Ovary (tissue), 3 donors: ENCODE measurements around the gene NAP1L1.

Experiments
- CTCF ChIP-seq, 3 donors: fragments of 450-650 bp in 2 of 3; fragments of 200-600 bp in 1 of 3; IDR thresholded peaks; one replicate each; pipeline versions ENCODE4 v1.5.1 to v1.8.0; 2016 to 2022; ENCODE audit warnings: antibody characterized with exemption in 3 of 3, mild to moderate bottlenecking in 1 of 3
- POLR2A ChIP-seq: fragments of 450-650 bp; IDR thresholded peaks from one replicate; pipeline ENCODE4 v1.6.1; 2017; ENCODE audit warnings: antibody characterized with exemption, mild to moderate bottlenecking, moderate library complexity
- donor health status: DM: no; HTN: no; CAD: no.

DNA sequence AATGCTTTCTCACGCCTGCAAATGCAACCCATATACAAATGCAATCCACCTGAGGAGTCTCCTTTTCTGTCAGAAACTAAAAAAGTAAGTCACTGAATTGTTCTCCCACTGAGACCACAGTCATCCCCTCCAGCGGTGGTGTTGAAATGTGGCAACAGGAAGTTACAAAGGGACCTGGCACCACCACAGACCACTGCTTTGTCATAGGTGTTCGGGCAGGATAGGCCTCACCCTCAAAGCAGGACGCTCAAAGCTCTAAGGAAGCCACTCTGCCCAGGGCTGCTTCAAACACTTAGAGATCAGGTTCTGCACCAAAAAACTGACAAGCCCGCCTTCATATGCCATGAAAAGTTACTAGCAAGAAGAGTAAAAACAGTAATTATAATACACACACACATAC is 64.2 kb downstream of the NAP1L1 start:
- TF ChIP-seq CTCF (IDR thresholded peaks at IDR 0.05) (no peak), POLR2A (no peak)
